ENCODE results near the gene RIMBP2.

GRCh38 chr12:130680451-130680990 lies 35.6 kb downstream of the RIMBP2 start:
- TF ChIP-seq REST (IDR thresholded peaks at IDR 0.05; ENCODE audit: insufficient read depth in 1 of 2, low read depth in 2 of 2, low read length in 2 of 2): no peak
- no peak for TF ChIP-seq POLR2AphosphoS5 (IDR thresholded peaks at IDR 0.05; ENCODE audit: low read depth, low read length)
- no peak for TF ChIP-seq SIN3A (IDR thresholded peaks at IDR 0.05; ENCODE audit: borderline replicate concordance, insufficient read depth, low read length)
- TF ChIP-seq TAF1 (IDR thresholded peaks at IDR 0.05; ENCODE audit: borderline replicate concordance, insufficient read depth, low read length): no peak

All from PFSK-1 (cell line).